Naive thymus-derived CD8-positive, alpha-beta T cell (primary cell): Measurements from ENCODE around the gene SHTN1. TPM values are rescaled to one million over a fixed set of nuclear protein-coding genes. Genes with fewer than 3 reads are reported as not detected.

Experiments used
- ATAC-seq, 2 donors: fragments of 150-1000 bp; cut with Tn5 transposase in 1 of 2; sonication (Bioruptor Pico), chemical (Tn5 transposase) in 1 of 2; 1 replicate in 1 of 2; 2 replicates in 1 of 2; pipeline ENCODE4 v1.10.0; 2021; ENCODE audit warnings: mild to moderate bottlenecking in 2 of 2, moderate library complexity in 2 of 2
- POLR2A ChIA-PET: fragments of 350-600 bp; sonication (Branson Sonifier 250); formaldehyde crosslinking; loops from one replicate; lab custom pipeline; 2021; ENCODE audit warnings: antibody characterized with exemption; lab: Charles Lee
- DNase-seq, 10 donors: peaks; one replicate each; pipeline versions ENCODE4 v3.0.0 to v3.0.0-alpha.2; 2020 to 2022
- H3K27ac Mint-ChIP-seq, 10 donors: one replicate each; pipeline ENCODE4 v1.8.0; 2020 to 2022; ENCODE audit warnings: mild to moderate bottlenecking in 10 of 10, mixed read lengths in 10 of 10, moderate library complexity in 4 of 10, inconsistent platforms in 1 of 10
- H3K27me3 Mint-ChIP-seq, 5 donors: one replicate each; pipeline ENCODE4 v1.8.0; 2021 to 2022; ENCODE audit warnings: mixed read lengths in 5 of 5
- H3K36me3 Mint-ChIP-seq, 3 donors: one replicate each; pipeline ENCODE4 v1.8.0; 2020 to 2022; ENCODE audit warnings: mixed read lengths in 3 of 3, mild to moderate bottlenecking in 2 of 3, inconsistent platforms in 1 of 3
- H3K4me1 Mint-ChIP-seq, 4 donors: one replicate each; pipeline ENCODE4 v1.8.0; 2021 to 2022; ENCODE audit warnings: mixed read lengths in 4 of 4
- H3K4me3 Mint-ChIP-seq, 10 donors: one replicate each; pipeline ENCODE4 v1.8.0; 2020 to 2022; ENCODE audit warnings: mild to moderate bottlenecking in 10 of 10, mixed read lengths in 10 of 10, moderate library complexity in 6 of 10, inconsistent platforms in 1 of 10
- H3K9me3 Mint-ChIP-seq, 9 donors: one replicate each; pipeline ENCODE4 v1.8.0; 2020 to 2022; ENCODE audit warnings: mixed read lengths in 9 of 9, mild to moderate bottlenecking in 3 of 9, inconsistent platforms in 1 of 9, moderate library complexity in 1 of 9
- polyA plus RNA-seq, 3 donors: library from polyadenylated mRNA; unstranded; fragments of 300-500 nt; fragmentation: Illumina TruSeq; gene quantifications; one replicate each; pipeline ENCODE4 v1.2.3, GENCODE V29; 2021
- total RNA-seq, 8 experiments: library from RNA in 2 of 8; stranded (reverse) in 2 of 8; gene quantifications; one replicate each; pipeline ENCODE4 v1.2.3 and lab custom pipeline; 2021 to 2026

Gene SHTN1
- total and polyA plus RNA-seq, 5 experiments from 2014 or later, result 0.25 TPM; not detected in 4

DNA sequence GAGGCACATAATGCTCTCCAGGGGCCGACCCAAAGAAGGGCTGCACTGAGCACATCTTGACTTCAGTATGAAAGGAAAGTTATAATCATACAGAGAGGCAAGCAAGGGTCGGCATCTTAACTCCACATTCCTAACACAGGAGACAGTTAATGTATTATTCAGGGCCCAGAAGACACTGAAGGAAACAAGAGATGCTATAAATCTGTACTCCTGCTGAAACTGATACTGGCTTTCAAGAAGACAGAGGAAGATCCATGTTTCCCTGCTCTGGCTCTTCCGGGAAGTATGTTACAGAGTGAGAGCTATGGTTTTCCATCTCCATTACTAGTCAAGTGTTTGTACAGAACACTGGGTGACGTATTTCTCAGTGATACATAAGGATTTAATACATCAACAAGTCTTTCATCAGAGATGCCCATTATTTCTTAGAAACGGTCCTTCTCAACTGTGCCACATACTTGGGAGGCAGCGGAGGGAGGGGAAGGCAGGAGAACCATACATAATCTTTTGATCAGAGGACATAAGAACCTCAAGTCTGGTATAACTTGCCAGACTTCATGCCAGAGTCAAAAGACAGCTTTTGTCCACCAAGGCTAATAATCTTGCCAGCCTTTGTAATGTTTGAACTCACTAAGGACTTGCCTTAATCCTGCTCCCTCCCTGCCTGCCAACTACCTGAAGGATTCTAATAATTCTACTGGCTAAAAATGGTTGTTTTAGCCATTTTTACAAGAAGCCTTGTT, 97.6 kb downstream of the SHTN1 start:
- H3K27me3 Mint-ChIP-seq, result peaks cover 0 to 8% (median 0%) of the 10 kb centered on the region in 5 donors
- no peak for DNase-seq
- no peak overlapping the region for H3K27ac Mint-ChIP-seq
- no peak for ATAC-seq
- H3K9me3 Mint-ChIP-seq, result peaks cover 0 to 2% (median 0%) of the 10 kb centered on the region in 9 donors
- H3K36me3 Mint-ChIP-seq, result no peaks in the 10 kb centered on the region
- POLR2A ChIA-PET, result no interaction called here
- no peaks in the 10 kb centered on the region for H3K4me1 Mint-ChIP-seq
- H3K4me3 Mint-ChIP-seq, result no peak overlapping the region

DNA sequence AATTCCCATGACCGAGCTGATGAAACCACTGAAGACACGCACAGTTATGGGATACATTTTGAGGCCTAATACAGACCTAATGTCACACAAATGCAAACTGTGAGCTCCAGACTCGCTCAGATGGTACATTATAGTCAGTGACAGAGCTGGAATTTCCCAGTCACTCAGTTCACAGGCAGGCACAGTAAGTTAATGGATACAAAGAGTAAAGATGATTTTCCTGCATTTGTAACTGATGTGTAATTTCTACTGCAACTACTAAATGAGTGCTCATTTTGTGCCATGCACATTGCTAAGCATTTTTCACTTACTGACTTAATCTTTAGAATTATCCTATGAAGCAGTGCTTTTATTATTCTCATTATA, 99.2 kb downstream of the SHTN1 start:
- no peaks in the 10 kb centered on the region for H3K4me1 Mint-ChIP-seq
- no peak for ATAC-seq
- peaks cover 0 to 8% (median 0%) of the 10 kb centered on the region in 5 donors for H3K27me3 Mint-ChIP-seq
- H3K9me3 Mint-ChIP-seq, result peaks cover 0 to 2% (median 0%) of the 10 kb centered on the region in 9 donors
- no peak for DNase-seq
- POLR2A ChIA-PET, result no interaction called here
- no peaks in the 10 kb centered on the region for H3K36me3 Mint-ChIP-seq
- H3K4me3 Mint-ChIP-seq, result no peak overlapping the region
- no peak overlapping the region for H3K27ac Mint-ChIP-seq

- Mint-ChIP-seq H3K36me3 (no peaks in the 10 kb centered on the region), H3K4me3 (no peak overlapping the region), H3K27me3 (peaks cover 0 to 8% (median 4%) of the 10 kb centered on the region in 5 donors), H3K4me1 (no peaks in the 10 kb centered on the region), H3K27ac (no peak overlapping the region), H3K9me3 (peaks cover 0 to 2% (median 0%) of the 10 kb centered on the region in 9 donors)
- POLR2A ChIA-PET, result no interaction called here
- no peak for ATAC-seq
- DNase-seq, result no peak
These were observed 105.4 kb downstream of the SHTN1 start for GRCh38 chr10:116899626-116900025.

GRCh38 chr10:116893686-116894037, 111.3 kb downstream of the SHTN1 start:
- H3K4me1 Mint-ChIP-seq, result peaks cover 0 to 1% (median 0%) of the 10 kb centered on the region in 4 donors
- POLR2A ChIA-PET, result no interaction called here
- ATAC-seq, result no peak

GRCh38 chr10:116892907-116893685, 111.9 kb downstream of the SHTN1 start:
- DNase-seq (no peak), ATAC-seq (no peak)
- Mint-ChIP-seq H3K4me1 (peaks cover 0 to 1% (median 0%) of the 10 kb centered on the region in 4 donors), H3K4me3 (no peak overlapping the region), H3K36me3 (no peaks in the 10 kb centered on the region), H3K9me3 (no peaks in the 10 kb centered on the region), H3K27ac (no peak overlapping the region), H3K27me3 (peaks cover 10 to 48% (median 12%) of the 10 kb centered on the region in 5 donors)
- POLR2A ChIA-PET, result no interaction called here

More at GRCh38 chr10:116893686-116894037, 111.3 kb downstream of the SHTN1 start:
- no peak for DNase-seq
- H3K9me3 Mint-ChIP-seq, result no peaks in the 10 kb centered on the region
- no peaks in the 10 kb centered on the region for H3K36me3 Mint-ChIP-seq
- peaks cover 10 to 42% (median 12%) of the 10 kb centered on the region in 5 donors for H3K27me3 Mint-ChIP-seq
- H3K4me3 Mint-ChIP-seq, result no peak overlapping the region
- peak overlapping the region in 1 of 10 donors; percentile 5 for H3K27ac Mint-ChIP-seq

GRCh38 chr10:116891208-116891607, 113.8 kb downstream of the SHTN1 start:
- DNase-seq (no peak), ATAC-seq (no peak)
- Mint-ChIP-seq H3K4me1 (peaks cover 0 to 1% (median 0%) of the 10 kb centered on the region in 4 donors), H3K4me3 (no peak overlapping the region), H3K9me3 (no peaks in the 10 kb centered on the region), H3K36me3 (no peaks in the 10 kb centered on the region), H3K27ac (no peak overlapping the region), H3K27me3 (peaks cover 11 to 58% (median 16%) of the 10 kb centered on the region in 5 donors)
- POLR2A ChIA-PET, result no interaction called here

GRCh38 chr10:116889066-116889465, 115.9 kb downstream of the SHTN1 start:
- H3K27me3 Mint-ChIP-seq, result peaks cover 12 to 58% (median 18%) of the 10 kb centered on the region in 5 donors
- POLR2A ChIA-PET, result no interaction called here
- no peak for ATAC-seq
- no peaks in the 10 kb centered on the region for H3K9me3 Mint-ChIP-seq
- no peak overlapping the region for H3K4me3 Mint-ChIP-seq
- H3K27ac Mint-ChIP-seq, result no peak overlapping the region
- H3K36me3 Mint-ChIP-seq, result no peaks in the 10 kb centered on the region
- H3K4me1 Mint-ChIP-seq, result peaks cover 0 to 1% (median 0%) of the 10 kb centered on the region in 4 donors
- no peak for DNase-seq

DNA sequence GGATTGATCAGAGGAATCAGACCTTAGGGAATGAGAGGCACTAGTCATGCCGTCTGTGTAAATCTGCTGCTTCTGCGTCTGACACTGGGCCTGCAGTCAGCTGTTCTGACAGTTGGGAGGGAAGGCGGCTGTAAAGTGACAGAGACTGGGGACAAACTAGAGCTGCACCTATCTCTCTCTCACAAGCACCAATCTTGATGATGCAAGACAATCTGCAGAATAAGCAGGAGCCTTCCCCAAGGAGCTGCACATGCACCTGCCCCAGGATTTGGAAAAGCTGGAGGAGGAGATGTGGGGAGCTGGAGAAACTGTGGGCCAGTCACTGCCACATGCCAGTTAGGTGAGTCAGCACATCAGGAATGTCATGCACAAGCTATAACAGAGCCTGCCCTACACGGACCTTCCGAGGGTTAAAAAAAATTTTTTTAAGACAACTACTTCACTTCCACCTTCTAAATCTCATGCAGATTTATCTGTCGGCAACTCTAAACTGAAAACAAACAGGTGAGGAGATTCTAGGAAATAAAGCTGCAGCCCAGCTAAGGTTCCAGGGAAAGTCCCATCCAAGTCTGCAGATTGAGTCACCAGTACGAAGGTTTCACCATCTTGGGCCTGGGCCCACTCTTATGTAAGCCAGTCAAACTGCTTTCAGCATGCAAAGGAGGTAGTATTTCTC, 116.5 kb downstream of the SHTN1 start:
- POLR2A ChIA-PET, result no interaction called here
- H3K4me3 Mint-ChIP-seq, result no peak overlapping the region
- DNase-seq, result no peak
- H3K9me3 Mint-ChIP-seq, result no peaks in the 10 kb centered on the region
- peaks cover 12 to 54% (median 18%) of the 10 kb centered on the region in 5 donors for H3K27me3 Mint-ChIP-seq
- no peak overlapping the region for H3K27ac Mint-ChIP-seq
- H3K4me1 Mint-ChIP-seq, result peaks cover 0 to 1% (median 0%) of the 10 kb centered on the region in 4 donors
- H3K36me3 Mint-ChIP-seq, result no peaks in the 10 kb centered on the region
- ATAC-seq, result no peak

DNA sequence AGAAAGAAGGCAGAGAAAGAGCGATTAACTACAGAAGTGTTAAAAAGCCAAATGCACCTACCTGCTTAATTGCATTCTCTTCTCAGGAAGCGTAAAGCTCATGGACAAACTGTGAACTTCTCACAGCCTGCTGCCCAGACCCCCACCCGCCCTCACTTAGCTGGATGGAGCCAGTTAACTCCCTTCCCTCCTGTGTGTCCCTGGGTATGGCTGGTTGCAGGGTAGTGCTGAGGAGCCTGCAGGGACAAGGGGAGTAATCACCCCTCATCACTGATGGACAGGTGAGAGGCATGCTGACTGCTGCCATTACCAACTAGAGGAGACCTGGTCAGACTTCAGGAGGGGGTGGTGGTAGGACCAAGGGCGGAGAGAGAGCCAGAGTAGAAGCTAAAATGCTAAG, 118.2 kb downstream of the SHTN1 start:
- H3K27ac Mint-ChIP-seq, result no peak overlapping the region
- DNase-seq (no peak), ATAC-seq (no peak)
- POLR2A ChIA-PET, result no interaction called here
- no peaks in the 10 kb centered on the region for H3K36me3 Mint-ChIP-seq
- H3K4me1 Mint-ChIP-seq, result no peaks in the 10 kb centered on the region
- H3K9me3 Mint-ChIP-seq, result no peaks in the 10 kb centered on the region
- H3K27me3 Mint-ChIP-seq, result peaks cover 11 to 46% (median 16%) of the 10 kb centered on the region in 5 donors
- no peak overlapping the region for H3K4me3 Mint-ChIP-seq

DNA sequence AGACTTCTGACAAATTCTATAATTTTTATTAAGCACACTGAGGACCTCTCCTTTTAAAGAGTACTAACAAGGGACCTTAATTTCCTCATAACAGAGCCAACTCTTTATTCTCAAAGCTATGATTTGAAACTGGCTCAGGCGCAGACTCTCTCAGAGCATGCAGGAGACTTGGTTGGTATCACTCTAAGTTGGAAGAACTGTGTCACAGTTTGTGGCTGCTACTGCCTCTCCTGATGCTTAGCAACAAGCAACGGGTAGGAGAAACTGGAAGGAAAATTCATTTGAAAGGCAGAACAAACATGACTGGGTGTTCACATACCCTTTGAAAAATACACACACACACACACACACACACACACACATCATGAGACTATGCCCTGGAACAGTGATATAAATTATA, 122.3 kb downstream of the SHTN1 start:
- ATAC-seq (no peak), DNase-seq (no peak)
- Mint-ChIP-seq H3K9me3 (no peaks in the 10 kb centered on the region), H3K27me3 (peaks cover 14 to 31% (median 14%) of the 10 kb centered on the region in 5 donors), H3K4me3 (no peak overlapping the region), H3K36me3 (no peaks in the 10 kb centered on the region), H3K4me1 (no peaks in the 10 kb centered on the region), H3K27ac (no peak overlapping the region)
- POLR2A ChIA-PET, result no interaction called here

- no peaks in the 10 kb centered on the region for H3K36me3 Mint-ChIP-seq
- H3K9me3 Mint-ChIP-seq, result no peaks in the 10 kb centered on the region
- H3K27ac Mint-ChIP-seq, result no peak overlapping the region
- POLR2A ChIA-PET, result no interaction called here
- ATAC-seq, result no peak
- peaks cover 14 to 30% (median 14%) of the 10 kb centered on the region in 5 donors for H3K27me3 Mint-ChIP-seq
- no peak overlapping the region for H3K4me3 Mint-ChIP-seq
- no peaks in the 10 kb centered on the region for H3K4me1 Mint-ChIP-seq
- DNase-seq, result no peak
These were observed 124.1 kb downstream of the SHTN1 start for GRCh38 chr10:116880716-116881482.

- Mint-ChIP-seq H3K9me3 (no peaks in the 10 kb centered on the region), H3K4me1 (no peaks in the 10 kb centered on the region), H3K27me3 (peaks cover 14 to 35% (median 14%) of the 10 kb centered on the region in 5 donors), H3K27ac (no peak overlapping the region), H3K4me3 (no peak overlapping the region), H3K36me3 (no peaks in the 10 kb centered on the region)
- ATAC-seq (no peak), DNase-seq (no peak)
- POLR2A ChIA-PET, result no interaction called here
These were observed 125.2 kb downstream of the SHTN1 start for GRCh38 chr10:116879817-116880216.
